ENCODE results near the gene KCTD11. TPM values are rescaled to one million over a fixed set of nuclear protein-coding genes. Genes with fewer than 3 reads are reported as not detected.
A peak's percentile ranks its signal among the peaks of the same experiment; 100 is the strongest.

The KCTD11 gene
- total RNA-seq, 4 donors from 2014 or later, result 8.8 to 16.9 (median 10.3) TPM

DNA sequence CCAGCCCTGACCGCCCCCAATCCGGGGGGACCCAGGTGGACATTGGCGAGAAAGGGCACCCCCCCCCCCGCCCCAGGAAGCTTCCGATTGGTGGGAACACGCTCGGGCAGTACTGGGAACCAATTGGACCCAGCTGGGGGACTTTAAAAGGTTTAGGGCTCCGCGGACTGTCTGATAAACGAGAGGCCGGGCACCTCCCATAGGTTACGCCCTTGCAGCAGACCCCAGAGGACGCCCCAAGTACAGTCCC is 51.7 kb downstream of the KCTD11 start:
- peak; percentile 65 for ATAC-seq
- peak overlapping the region; percentile 91 to 95 (median 93) for H3K27ac ChIP-seq
- no CpG with 5 or more reads among the region's 13 CpGs for WGBS, 2 donors (ENCODE audit: low coverage in 1 of 2)

GRCh38 chr17:7403977-7404736 is 52.2 kb downstream of the KCTD11 start, which contains the start of gene TMEM256:
TMEM256 (minus strand) TSS chr17:7404097; CDS start chr17:7404084, 13 bp downstream.
- Histone ChIP-seq H3K27ac (peak within 1 kb of the TSS; percentile 91 to 95 (median 93)), H3K4me3 (peak within 1 kb of the TSS; percentile 70 to 88), H3K9me3 (no peaks in the 10 kb centered on the region), H3K27me3 (no peaks in the 10 kb centered on the region), H3K4me1 (peaks cover 4 to 65% (median 24%) of the 10 kb centered on the region in 3 donors), H3K36me3 (peaks cover 0 to 12% of the 10 kb centered on the region in 2 donors)
- peak; percentile 94 for ATAC-seq
- 2% methylated on average over 11 of the region's 49 CpGs; no CpG with 5 or more reads in 1 of the 2 donors for WGBS, 2 donors (ENCODE audit: low coverage in 1 of 2)
- peak; percentile 89 to 91 for TF ChIP-seq POLR2A (IDR thresholded peaks at IDR 0.05)
- TF ChIP-seq CTCF (IDR thresholded peaks at IDR 0.05), result peak in 2 of 4 experiments; percentile 27 to 35
- peak; percentile 91 for TF ChIP-seq POLR2AphosphoS5 (IDR thresholded peaks at IDR 0.05)
- TF ChIP-seq EP300 (IDR thresholded peaks at IDR 0.05), result no peak

More for the DNA sequence above, 51.7 kb downstream of the KCTD11 start:
- peaks cover 0 to 7% of the 10 kb centered on the region in 2 donors for H3K36me3 ChIP-seq
- H3K9me3 ChIP-seq, result no peaks in the 10 kb centered on the region
- peak overlapping the region; percentile 37 to 88 for H3K4me3 ChIP-seq
- TF ChIP-seq POLR2A (IDR thresholded peaks at IDR 0.05) (no peak), POLR2AphosphoS5 (IDR thresholded peaks at IDR 0.05) (no peak), CTCF (IDR thresholded peaks at IDR 0.05) (no peak), EP300 (IDR thresholded peaks at IDR 0.05) (no peak)
- H3K27me3 ChIP-seq, result no peaks in the 10 kb centered on the region
- H3K4me1 ChIP-seq, result peaks cover 4 to 65% (median 24%) of the 10 kb centered on the region in 3 donors

Small RNAs within 50 kb of the gene (small RNA-seq; reads per million reads assigned to genes)
- gene AC026954.2, result 0 reads per million in 4 donors

Other genes with a start within 250 kb of the KCTD11 start
- 1 to 10 TPM in 1 of 4 donors, under 1 TPM in 1, not detected in 2; 0.79 to 1.3 TPM for gene ASGR2, start 237.3 kb upstream of the KCTD11 start, total RNA-seq
- gene ASGR1, start 172.8 kb upstream of the KCTD11 start, total RNA-seq, result 1 to 10 TPM in 1 of 4 donors, under 1 TPM in 1, not detected in 2; 0.54 to 1.2 TPM
- 10 to 100 TPM; 14.1 to 21.7 (median 16.5) TPM for gene DLG4, start 132.3 kb upstream of the KCTD11 start, total RNA-seq
- gene ACADVL, start 132.2 kb upstream of the KCTD11 start, total RNA-seq, result 100 to 1,000 TPM; 331 to 508 (median 475) TPM
- 10 to 100 TPM; 33.0 to 53.9 (median 45.0) TPM for gene DVL2, start 117.6 kb upstream of the KCTD11 start, total RNA-seq
- 10 to 100 TPM; 29.4 to 38.2 (median 31.0) TPM for gene PHF23, start 112.7 kb upstream of the KCTD11 start, total RNA-seq
- 100 to 1,000 TPM; 289 to 437 (median 386) TPM for gene GABARAP, start 109.7 kb upstream of the KCTD11 start, total RNA-seq
- gene CTDNEP1, start 100.4 kb upstream of the KCTD11 start, total RNA-seq, result 10 to 100 TPM; 33.8 to 66.3 (median 52.5) TPM
- gene ELP5, start 99.9 kb upstream of the KCTD11 start, total RNA-seq, result 10 to 100 TPM; 29.6 to 36.8 (median 33.8) TPM
- 10 to 100 TPM in 1 of 4 donors, 1 to 10 TPM in 2, not detected in 1; 1.4 to 16.9 (median 4.7) TPM for gene CLDN7, start 89.7 kb upstream of the KCTD11 start, total RNA-seq
- 100 to 1,000 TPM in 3 of 4 donors, 10 to 100 TPM in 1; 71.8 to 200 (median 149) TPM for gene SLC2A4, start 70.4 kb upstream of the KCTD11 start, total RNA-seq
- 1 to 10 TPM; 3.3 to 6.5 (median 5.3) TPM for gene YBX2, start 57.5 kb upstream of the KCTD11 start, total RNA-seq
- gene EIF5A, start 44.5 kb upstream of the KCTD11 start, total RNA-seq, result 100 to 1,000 TPM; 145 to 233 (median 183) TPM
- 100 to 1,000 TPM in 1 of 4 donors, 10 to 100 TPM in 3; 66.9 to 104 (median 82.5) TPM for gene GPS2, start 36.8 kb upstream of the KCTD11 start, total RNA-seq
- 10 to 100 TPM; 12.0 to 30.4 (median 14.9) TPM for gene NEURL4, start 22.8 kb upstream of the KCTD11 start, total RNA-seq
- 1 to 10 TPM; 2.0 to 4.6 (median 3.5) TPM for gene ACAP1, start 15.6 kb upstream of the KCTD11 start, total RNA-seq
- gene TMEM95, start 3.0 kb downstream of the KCTD11 start, total RNA-seq, result not detected
- 1 to 10 TPM; 2.0 to 4.4 (median 3.5) TPM for gene TNK1, start 28.9 kb downstream of the KCTD11 start, total RNA-seq
- 10 to 100 TPM; 16.8 to 38.1 (median 17.7) TPM for gene PLSCR3, start 42.4 kb downstream of the KCTD11 start, total RNA-seq
- gene TMEM256, start 51.9 kb downstream of the KCTD11 start, total RNA-seq, result 10 to 100 TPM; 31.1 to 66.6 (median 57.8) TPM
- gene NLGN2, start 55.7 kb downstream of the KCTD11 start, total RNA-seq, result 10 to 100 TPM in 3 of 4 donors, 1 to 10 TPM in 1; 9.9 to 28.4 (median 14.4) TPM
- not detected for gene SPEM1, start 68.2 kb downstream of the KCTD11 start, total RNA-seq
- gene SPEM2, start 73.5 kb downstream of the KCTD11 start, total RNA-seq, result not detected
- gene SPEM3, start 76.7 kb downstream of the KCTD11 start, total RNA-seq, result under 1 TPM in 1 of 4 donors, not detected in 3; 0.08 TPM
- gene TMEM102, start 83.3 kb downstream of the KCTD11 start, total RNA-seq, result 1 to 10 TPM; 1.3 to 5.6 (median 2.4) TPM
- 1 to 10 TPM in 1 of 4 donors, under 1 TPM in 2, not detected in 1; 0.13 to 1.0 (median 0.42) TPM for gene FGF11, start 87.3 kb downstream of the KCTD11 start, total RNA-seq
- 10 to 100 TPM in 1 of 4 donors, 1 to 10 TPM in 3; 4.7 to 12.1 (median 8.1) TPM for gene CHRNB1, start 92.9 kb downstream of the KCTD11 start, total RNA-seq
- gene ZBTB4, start 127.5 kb downstream of the KCTD11 start, total RNA-seq, result 100 to 1,000 TPM in 1 of 4 donors, 10 to 100 TPM in 3; 68.4 to 115 (median 80.2) TPM
- not detected for gene SLC35G6, start 129.3 kb downstream of the KCTD11 start, total RNA-seq
- 10 to 100 TPM; 41.0 to 55.3 (median 47.3) TPM for gene POLR2A, start 132.2 kb downstream of the KCTD11 start, total RNA-seq
- 100 to 1,000 TPM in 1 of 4 donors, 10 to 100 TPM in 3; 61.1 to 108 (median 84.7) TPM for gene TNFSF12, start 196.9 kb downstream of the KCTD11 start, total RNA-seq
- gene TNFSF13, start 206.6 kb downstream of the KCTD11 start, total RNA-seq, result 10 to 100 TPM; 14.5 to 47.1 (median 27.2) TPM
- 10 to 100 TPM; 68.3 to 94.7 (median 79.6) TPM for gene SENP3, start 209.8 kb downstream of the KCTD11 start, total RNA-seq
- 10 to 100 TPM in 3 of 4 donors, 1 to 10 TPM in 1; 7.9 to 83.1 (median 46.1) TPM for gene CD68, start 227.5 kb downstream of the KCTD11 start, total RNA-seq
- 10 to 100 TPM; 38.1 to 66.5 (median 51.2) TPM for gene MPDU1, start 231.7 kb downstream of the KCTD11 start, total RNA-seq
- gene SOX15, start 237.9 kb downstream of the KCTD11 start, total RNA-seq, result 1 to 10 TPM; 5.1 to 9.0 (median 5.9) TPM